Astrocyte (in vitro differentiated cells and primary cell): ENCODE results near the gene CIDEC.
"Not testable (repeated sequence)": the region's sequence is repeated elsewhere in the genome, so short reads cannot be mapped to it uniquely, and the experiment has no call there.

ENCODE experiments used
- CTCF ChIP-seq: IDR thresholded peaks from 2 replicates; pipeline ENCODE4 v1.5.1; 2011; ENCODE audit warnings: low read depth, mild to moderate bottlenecking, inconsistent platforms, low read length, moderate library complexity; ENCODE audit not compliant: insufficient read depth
- EZH2 ChIP-seq: IDR thresholded peaks from 2 replicates; pipeline ENCODE4 v1.6.1; 2012; ENCODE audit warnings: mild to moderate bottlenecking, low read length, inconsistent platforms; ENCODE audit not compliant: insufficient read depth

DNA sequence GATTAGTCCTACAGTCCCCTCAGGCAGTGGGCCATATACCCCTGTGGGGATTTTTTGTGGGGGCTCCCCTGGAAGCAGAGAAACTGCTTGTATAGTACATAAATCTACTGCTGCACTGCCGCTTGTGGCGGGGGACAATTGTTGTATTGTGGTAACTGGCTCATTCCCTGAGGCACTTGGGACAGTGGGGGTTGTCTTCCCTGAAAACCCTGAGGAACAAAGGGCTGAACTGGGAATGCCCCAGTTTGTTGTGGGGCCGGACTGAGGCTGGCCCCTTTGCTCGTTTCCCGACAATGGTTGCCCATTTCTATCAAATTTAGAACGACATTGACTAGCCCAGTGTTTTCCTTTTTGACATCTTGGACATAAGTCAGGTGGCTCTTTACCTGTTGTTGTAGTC lies 28.7 kb downstream of the CIDEC start:
- TF ChIP-seq CTCF, EZH2: not testable (repeated sequence)
